Activated CD8-positive, alpha-beta memory T cell treated with anti-CD3 and anti-CD28 coated beads, Interleukin-2, amount 10 ng/mL, durations not matched to agents 7 days and 5 days (primary cell): ENCODE measurements around the gene ACOX3. TPM values are rescaled to one million over a fixed set of nuclear protein-coding genes. Genes with fewer than 3 reads are reported as not detected.
"Not testable (repeated sequence)": the region's sequence is repeated elsewhere in the genome, so short reads cannot be mapped to it uniquely, and the experiment has no call there.

Experiments used
- ATAC-seq: fragments of 150-1000 bp; cut with Tn5 transposase; one replicate; pipeline ENCODE4 v1.10.0; 2021; ENCODE audit warnings: moderate library complexity
- CTCF ChIA-PET: fragments of 350-600 bp; sonication (Branson Sonifier 250); formaldehyde crosslinking; loops from one replicate; lab custom pipeline; 2021; ENCODE audit warnings: antibody characterized with exemption; lab: Charles Lee
- DNase-seq: peaks from one replicate; pipeline ENCODE4 v3.0.0-alpha.2; 2020
- H3K27ac Mint-ChIP-seq: one replicate; pipeline ENCODE4 v1.8.0; 2021; ENCODE audit warnings: mild to moderate bottlenecking, mixed read lengths
- H3K27me3 Mint-ChIP-seq: one replicate; pipeline ENCODE4 v1.8.0; 2021; ENCODE audit warnings: mixed read lengths
- H3K36me3 Mint-ChIP-seq: one replicate; pipeline ENCODE4 v1.8.0; 2021; ENCODE audit warnings: mild to moderate bottlenecking, mixed read lengths
- H3K4me1 Mint-ChIP-seq: one replicate; pipeline ENCODE4 v1.8.0; 2021; ENCODE audit warnings: mixed read lengths
- H3K4me3 Mint-ChIP-seq: one replicate; pipeline ENCODE4 v1.8.0; 2021; ENCODE audit warnings: mild to moderate bottlenecking, moderate library complexity, mixed read lengths
- H3K9me3 Mint-ChIP-seq: one replicate; pipeline ENCODE4 v1.8.0; 2022; ENCODE audit warnings: low read depth, mixed read lengths
- total RNA-seq, 2 experiments: library from RNA; stranded (reverse); gene quantifications; one replicate each; pipeline ENCODE4 v1.2.3, GENCODE V29; 2021

The ACOX3 gene
- total RNA-seq, 2 experiments from 2014 or later, result 11.7 to 13.0 TPM

DNA sequence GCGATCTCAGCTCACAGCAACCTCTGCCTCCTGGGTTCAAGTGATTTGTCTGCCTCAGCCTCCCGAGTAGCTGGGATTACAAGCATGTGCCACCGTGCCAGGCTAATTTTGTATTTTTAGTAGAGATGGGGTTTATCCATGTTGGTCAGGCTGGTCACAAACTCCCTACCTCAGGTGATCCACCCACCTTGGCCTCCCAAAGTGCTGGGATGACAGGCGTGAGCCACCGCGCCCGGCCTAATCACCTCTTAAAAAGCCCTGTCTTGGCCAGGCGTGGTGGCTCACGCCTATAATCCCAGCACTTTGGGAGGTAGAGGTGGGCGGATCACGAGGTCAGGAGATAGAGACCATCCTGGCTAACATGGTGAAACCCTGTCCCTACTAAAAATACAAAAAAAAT lies 91.3 kb downstream of the ACOX3 start:
- ATAC-seq, H3K4me3 Mint-ChIP-seq, H3K27me3 Mint-ChIP-seq, H3K36me3 Mint-ChIP-seq, H3K4me1 Mint-ChIP-seq, H3K9me3 Mint-ChIP-seq, CTCF ChIA-PET, H3K27ac Mint-ChIP-seq, DNase-seq: not testable (repeated sequence)

DNA sequence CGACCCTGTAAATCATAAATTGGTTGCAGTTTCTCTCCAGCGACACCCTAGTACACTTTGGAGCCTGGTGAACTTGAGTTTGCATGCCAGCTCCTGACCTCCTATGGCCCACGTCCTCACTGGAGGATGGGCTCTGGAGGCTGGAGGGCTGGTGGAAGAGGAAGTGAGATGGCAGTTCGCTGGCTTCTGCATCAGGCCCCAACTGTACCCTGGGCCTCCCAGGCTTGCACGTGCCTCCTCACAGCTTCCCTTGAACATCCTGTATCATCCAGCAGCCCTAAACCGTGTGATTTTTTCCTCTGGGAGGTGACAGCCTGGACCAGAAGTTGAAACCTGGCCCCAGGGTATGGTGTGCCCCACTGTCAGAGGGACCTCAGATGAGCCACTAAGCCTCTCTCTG lies 92.5 kb downstream of the ACOX3 start:
- no peak for DNase-seq
- CTCF ChIA-PET, result no interaction called here
- Mint-ChIP-seq H3K27me3 (no peaks in the 10 kb centered on the region), H3K27ac (no peak overlapping the region), H3K4me1 (no peaks in the 10 kb centered on the region), H3K36me3 (no peaks in the 10 kb centered on the region), H3K9me3 (no peaks in the 10 kb centered on the region), H3K4me3 (no peak overlapping the region)
- ATAC-seq, result no peak

DNA sequence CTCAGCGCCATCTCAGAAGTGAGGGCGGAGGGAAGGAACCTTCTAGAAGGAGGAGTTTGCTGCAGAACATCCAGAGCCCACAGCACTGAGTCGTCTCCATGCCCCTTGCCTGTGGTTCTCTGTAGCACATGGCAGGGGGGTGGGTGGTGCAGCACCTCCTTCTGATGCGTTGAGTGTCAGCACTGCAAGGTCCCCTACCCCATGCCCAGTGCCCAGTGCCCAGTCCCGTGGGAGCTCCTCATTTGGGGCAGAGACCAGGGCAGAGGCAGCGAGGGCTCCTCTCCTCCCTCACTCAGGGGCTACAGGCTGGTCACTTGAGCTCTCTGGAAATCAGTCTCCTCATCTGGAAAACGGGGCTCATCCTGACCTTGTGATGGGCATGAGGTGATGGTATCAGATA lies 92.9 kb downstream of the ACOX3 start:
- Mint-ChIP-seq H3K4me1 (no peaks in the 10 kb centered on the region), H3K36me3 (no peaks in the 10 kb centered on the region), H3K9me3 (no peaks in the 10 kb centered on the region), H3K27ac (no peak overlapping the region), H3K27me3 (no peaks in the 10 kb centered on the region), H3K4me3 (no peak overlapping the region)
- no peak for DNase-seq
- CTCF ChIA-PET, result no interaction called here
- no peak for ATAC-seq

DNA sequence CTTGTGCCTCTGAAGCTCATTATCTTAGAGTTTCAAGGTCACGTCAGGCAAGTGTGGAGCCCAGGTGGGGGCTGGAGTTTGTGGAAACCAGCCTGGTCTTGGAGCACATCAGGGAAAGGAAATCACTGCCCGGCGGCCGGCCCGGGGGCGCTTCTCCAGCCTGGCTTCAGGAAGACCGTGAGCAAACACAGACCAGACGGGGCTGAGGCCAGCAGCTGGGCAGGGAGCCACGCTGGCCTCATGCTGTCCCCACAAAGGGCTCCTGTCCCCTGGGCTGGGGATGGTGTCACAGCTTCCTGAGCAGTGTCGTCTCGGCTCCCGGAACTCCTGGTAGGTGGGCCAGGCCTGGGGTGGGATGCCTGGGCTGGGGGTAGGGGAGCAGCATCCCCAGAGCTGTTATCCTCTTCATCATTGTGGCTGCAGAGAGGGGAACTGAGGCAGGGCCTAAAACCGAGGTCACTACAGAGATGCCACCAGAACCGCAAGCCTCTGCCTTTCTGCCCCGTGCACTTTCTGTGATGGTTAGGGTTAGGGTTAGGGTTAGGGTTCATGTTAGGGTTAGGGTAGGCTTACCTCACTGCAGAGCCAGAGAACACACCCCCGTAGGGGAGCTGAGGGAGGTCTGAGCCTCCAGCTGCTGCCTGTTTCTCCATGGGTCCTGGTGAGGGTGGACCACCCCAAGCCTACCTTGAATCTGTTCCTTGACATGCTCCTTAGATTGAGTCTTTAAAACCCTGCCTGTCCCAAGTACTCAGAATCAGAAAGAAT lies 93.5 kb downstream of the ACOX3 start:
- DNase-seq (no peak), ATAC-seq (no peak)
- no peak overlapping the region for H3K27ac Mint-ChIP-seq
- no peaks in the 10 kb centered on the region for H3K36me3 Mint-ChIP-seq
- no peaks in the 10 kb centered on the region for H3K4me1 Mint-ChIP-seq
- no peaks in the 10 kb centered on the region for H3K27me3 Mint-ChIP-seq
- H3K4me3 Mint-ChIP-seq, result no peak overlapping the region
- CTCF ChIA-PET, result no interaction called here
- no peaks in the 10 kb centered on the region for H3K9me3 Mint-ChIP-seq

DNA sequence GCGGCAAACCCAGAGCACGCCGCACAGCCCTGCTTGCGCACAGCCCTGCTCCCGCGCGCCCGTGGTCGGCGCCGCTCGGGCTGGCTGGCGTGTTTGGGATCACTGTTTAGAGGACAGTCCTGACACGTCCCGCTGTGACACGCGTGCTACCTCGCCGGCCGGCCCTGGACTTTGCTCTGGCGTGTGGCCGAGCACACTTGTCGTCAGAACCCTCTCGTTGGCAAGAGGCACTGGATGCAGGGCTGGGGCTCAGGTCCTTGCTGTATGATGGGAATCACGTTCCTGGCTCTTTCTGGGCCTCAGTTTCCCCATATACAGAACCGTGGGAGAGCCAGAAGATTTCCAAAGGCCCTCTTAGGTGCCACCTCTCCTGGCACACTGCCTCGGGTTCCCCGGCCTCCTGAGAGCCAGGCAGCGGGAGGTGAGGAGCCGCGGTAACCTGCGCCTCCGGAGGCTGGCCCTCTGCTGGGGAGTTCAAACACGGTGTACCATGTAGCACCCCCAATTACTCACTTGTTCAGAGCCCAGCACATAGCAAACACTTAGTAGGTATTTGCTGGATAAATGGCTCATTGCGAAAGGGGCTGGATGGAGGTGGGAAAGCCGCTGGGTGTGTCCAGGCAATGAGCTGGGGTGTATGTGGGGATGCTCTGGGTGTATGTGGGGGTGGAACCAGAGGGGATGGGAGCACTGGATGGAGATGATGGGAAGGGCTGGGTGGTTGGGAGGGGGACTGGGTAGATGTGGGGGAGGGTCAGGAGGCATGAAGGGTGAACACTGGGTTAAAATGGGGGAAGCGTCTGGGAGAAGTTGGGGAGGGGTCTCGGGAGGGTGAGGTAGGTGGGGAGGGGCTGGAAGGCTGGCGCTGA lies 94.3 kb downstream of the ACOX3 start:
- DNase-seq (no peak), ATAC-seq (no peak)
- no peak overlapping the region for H3K4me3 Mint-ChIP-seq
- H3K36me3 Mint-ChIP-seq, result no peaks in the 10 kb centered on the region
- H3K9me3 Mint-ChIP-seq, result no peaks in the 10 kb centered on the region
- H3K27ac Mint-ChIP-seq, result no peak overlapping the region
- H3K27me3 Mint-ChIP-seq, result no peaks in the 10 kb centered on the region
- no peaks in the 10 kb centered on the region for H3K4me1 Mint-ChIP-seq
- CTCF ChIA-PET, result no interaction called here

DNA sequence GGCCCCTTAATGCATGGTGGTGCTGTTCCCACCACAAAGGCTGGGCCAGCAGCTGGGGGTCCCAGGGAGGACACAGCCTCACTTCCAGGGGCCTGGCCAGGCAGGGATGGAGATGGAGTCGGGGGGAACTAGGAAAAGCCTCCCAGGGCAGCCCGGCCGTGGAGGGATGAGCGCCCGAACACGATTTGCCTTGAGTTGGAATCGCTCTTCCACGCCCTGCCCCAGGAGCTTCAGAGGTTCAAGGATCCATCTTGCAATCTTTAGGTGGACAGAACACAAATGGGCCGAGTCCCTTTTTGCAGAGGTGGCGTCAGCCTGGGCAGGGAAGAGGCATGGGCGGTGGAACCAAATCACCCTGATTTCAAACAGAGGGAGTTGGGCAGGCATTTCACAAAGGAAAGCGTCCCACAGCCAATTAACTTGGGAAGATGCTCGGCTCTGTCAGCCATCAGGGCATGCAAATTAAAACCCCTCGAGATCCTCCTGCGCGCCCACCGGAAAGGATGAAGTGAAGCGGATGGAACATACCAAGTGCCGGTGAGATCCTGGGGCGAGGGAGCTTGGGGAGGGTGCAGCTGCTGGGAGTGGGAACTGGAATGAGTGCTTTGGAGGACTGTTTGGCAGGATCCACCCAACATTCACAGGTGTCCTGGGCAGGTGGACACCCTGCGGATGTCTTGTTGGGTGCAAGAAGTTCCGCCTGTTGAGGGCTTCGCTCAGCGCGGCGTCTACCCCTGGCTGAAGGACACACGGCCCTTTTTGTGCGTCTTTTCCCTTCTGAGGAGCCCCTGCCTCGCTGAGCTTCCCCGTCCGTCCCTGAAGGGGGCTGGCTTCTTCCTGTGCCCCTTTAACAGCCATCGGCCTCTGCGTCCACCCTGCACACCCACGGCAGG lies 95.2 kb downstream of the ACOX3 start:
- Mint-ChIP-seq H3K27ac (no peak overlapping the region), H3K4me1 (no peaks in the 10 kb centered on the region), H3K4me3 (no peak overlapping the region), H3K36me3 (no peaks in the 10 kb centered on the region), H3K9me3 (no peaks in the 10 kb centered on the region), H3K27me3 (no peaks in the 10 kb centered on the region)
- no peak for DNase-seq
- CTCF ChIA-PET, result no interaction called here
- no peak for ATAC-seq

DNA sequence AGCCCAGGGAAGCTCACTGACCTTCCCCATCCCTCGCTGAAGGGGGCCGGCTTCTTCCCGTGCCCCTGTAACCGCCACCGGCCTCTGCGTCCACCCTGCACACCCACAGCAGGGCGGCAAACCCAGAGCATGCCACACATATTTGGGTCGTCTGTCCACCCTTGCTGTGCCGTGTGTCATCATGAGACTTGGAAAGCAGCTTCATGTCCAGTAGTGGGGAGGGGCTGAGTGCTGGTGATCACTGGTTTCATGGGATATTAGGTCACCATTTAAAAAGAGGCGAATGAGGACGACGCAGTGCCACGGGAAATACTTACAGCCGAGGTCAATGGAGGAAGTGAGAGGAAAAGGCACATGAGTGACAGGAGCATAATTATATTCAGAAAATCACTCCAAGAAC lies 96.1 kb downstream of the ACOX3 start:
- H3K4me3 Mint-ChIP-seq, result no peak overlapping the region
- H3K27ac Mint-ChIP-seq, result no peak overlapping the region
- no peaks in the 10 kb centered on the region for H3K4me1 Mint-ChIP-seq
- ATAC-seq (no peak), DNase-seq (no peak)
- no peaks in the 10 kb centered on the region for H3K36me3 Mint-ChIP-seq
- H3K27me3 Mint-ChIP-seq, result peaks cover 2% of the 10 kb centered on the region
- no peaks in the 10 kb centered on the region for H3K9me3 Mint-ChIP-seq
- CTCF ChIA-PET, result no interaction called here

DNA sequence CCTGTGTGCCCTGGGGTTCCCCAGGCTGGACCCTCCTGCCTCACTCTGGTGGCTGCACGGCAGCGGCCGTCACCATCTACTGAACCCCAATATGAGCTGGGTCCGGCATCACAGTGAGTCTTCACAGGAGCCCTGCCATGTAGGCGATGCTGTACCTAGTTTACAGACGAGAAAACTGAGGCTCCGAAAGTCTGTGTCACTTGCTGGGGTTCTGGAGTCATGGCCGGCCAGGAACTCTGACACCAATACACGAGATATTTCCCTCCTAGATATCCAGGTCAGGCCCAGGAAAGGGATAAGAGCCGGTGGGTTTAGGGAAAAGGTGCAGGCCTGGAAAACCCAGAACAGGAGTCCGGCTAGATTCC lies 96.6 kb downstream of the ACOX3 start:
- H3K36me3 Mint-ChIP-seq, result no peaks in the 10 kb centered on the region
- no peak for ATAC-seq
- no peak overlapping the region for H3K4me3 Mint-ChIP-seq
- DNase-seq, result no peak
- no peaks in the 10 kb centered on the region for H3K9me3 Mint-ChIP-seq
- no peaks in the 10 kb centered on the region for H3K4me1 Mint-ChIP-seq
- peaks cover 6% of the 10 kb centered on the region for H3K27me3 Mint-ChIP-seq
- no peak overlapping the region for H3K27ac Mint-ChIP-seq
- CTCF ChIA-PET, result no interaction called here

DNA sequence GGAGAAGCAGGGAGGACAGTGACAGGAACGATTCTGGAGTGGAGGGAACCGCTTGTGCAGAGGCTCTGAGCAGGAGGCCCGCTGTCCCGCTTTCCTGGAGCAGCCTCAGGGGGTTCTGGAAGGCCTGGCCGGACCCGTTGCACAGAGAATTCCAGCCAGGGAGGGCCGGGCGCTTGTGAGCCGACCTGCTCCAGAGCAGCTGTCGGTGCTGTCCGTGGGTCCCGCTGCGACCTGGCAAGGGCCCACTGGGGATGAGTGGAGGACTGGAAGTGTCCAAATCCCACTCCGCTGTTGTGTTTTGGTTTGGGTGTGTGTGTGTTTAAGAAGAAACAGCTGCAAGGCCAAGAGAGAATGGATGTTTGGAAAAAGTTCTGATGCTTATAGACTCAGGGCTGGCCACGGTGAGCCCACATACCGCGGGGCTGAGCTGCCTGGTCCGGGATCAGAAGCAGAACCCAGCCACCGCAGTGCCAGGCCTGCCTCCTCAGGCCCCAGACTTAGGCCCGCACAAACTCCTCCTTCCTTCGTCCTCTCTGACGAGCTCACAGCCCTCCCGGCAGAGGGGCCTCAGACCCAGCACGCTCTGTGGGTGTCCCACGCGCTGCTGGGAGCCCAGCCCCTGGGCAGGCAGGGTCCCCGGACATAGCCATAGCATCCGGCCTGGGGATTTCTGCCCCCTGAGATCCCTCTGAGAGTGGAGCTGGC lies 97.1 kb downstream of the ACOX3 start:
- Mint-ChIP-seq H3K4me3 (no peak overlapping the region), H3K4me1 (no peaks in the 10 kb centered on the region), H3K27ac (no peak overlapping the region), H3K36me3 (no peaks in the 10 kb centered on the region), H3K27me3 (peaks cover 6% of the 10 kb centered on the region), H3K9me3 (no peaks in the 10 kb centered on the region)
- CTCF ChIA-PET, result no interaction called here
- ATAC-seq (no peak), DNase-seq (no peak)

DNA sequence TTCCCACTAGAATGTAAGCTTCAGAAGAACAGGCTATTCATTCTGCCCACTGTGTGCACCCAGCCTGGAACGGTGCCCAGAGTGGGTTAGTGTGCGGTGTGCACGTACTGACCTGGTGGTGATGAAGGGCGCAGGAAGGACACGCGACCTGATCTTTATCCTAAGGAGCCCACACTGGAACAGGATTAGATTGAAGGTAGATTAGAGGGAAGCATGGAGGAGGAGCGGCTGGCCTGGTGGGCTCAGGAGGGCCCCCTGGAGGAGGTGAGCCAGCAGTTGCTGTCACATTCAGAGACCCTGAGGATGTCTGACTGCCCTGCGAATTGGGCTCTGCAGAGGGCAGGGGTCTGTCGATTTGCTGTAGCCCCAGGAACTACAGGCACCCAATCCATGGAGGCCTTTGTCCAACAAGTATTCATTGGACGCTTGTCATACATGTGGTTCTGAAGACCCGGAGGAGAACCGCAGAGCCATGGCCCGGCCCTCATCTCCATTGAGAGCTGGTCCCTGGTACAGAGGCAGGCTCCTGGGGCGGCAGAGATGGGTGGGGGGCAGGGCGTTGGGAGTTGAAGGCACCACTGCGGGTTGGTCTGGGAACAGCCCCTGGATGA lies 97.8 kb downstream of the ACOX3 start:
- Mint-ChIP-seq H3K4me1 (no peaks in the 10 kb centered on the region), H3K36me3 (no peaks in the 10 kb centered on the region), H3K27me3 (peaks cover 9% of the 10 kb centered on the region), H3K27ac (no peak overlapping the region), H3K9me3 (no peaks in the 10 kb centered on the region), H3K4me3 (no peak overlapping the region)
- CTCF ChIA-PET, result no interaction called here
- ATAC-seq, result no peak
- DNase-seq, result no peak

DNA sequence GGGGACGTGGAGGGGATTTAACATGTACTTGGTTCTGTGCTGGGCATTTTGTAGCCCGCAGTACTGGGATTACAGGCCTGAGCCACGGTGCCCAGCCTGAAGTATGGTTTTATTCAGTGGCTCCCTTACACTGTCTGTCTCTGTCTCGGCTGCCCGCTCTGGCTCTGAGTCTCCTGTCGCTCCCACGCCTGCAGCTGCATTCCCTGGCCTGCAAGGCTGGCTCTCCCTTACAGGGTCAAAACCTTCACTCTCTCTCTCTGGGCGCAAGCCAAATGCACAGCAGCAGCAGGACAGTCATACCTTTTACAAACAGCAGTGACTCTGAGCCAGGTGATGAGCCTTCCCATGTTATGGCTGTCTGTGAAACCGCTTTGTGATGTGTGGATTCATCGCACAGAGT lies 98.8 kb downstream of the ACOX3 start:
- peaks cover 9% of the 10 kb centered on the region for H3K27me3 Mint-ChIP-seq
- no peaks in the 10 kb centered on the region for H3K36me3 Mint-ChIP-seq

DNA sequence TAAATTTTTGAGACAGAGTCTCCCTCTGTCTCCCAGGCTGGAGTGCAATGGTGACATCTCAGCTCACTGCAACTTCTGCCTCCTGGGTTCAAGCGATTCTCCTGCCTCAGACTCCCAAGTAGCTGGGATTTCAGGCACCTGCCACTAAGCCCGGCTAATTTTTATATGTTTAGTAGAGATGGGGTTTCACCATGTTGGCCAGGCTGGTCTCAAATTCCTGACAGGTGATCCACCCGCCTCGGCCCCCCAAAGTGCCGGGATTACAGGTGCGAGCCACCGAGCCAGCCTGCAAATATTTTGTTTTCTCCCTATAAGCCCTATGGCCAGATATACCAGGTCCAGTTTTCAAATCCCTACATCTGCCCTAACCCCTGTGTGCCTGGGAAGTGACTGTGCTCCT lies 99.2 kb downstream of the ACOX3 start:
- CTCF ChIA-PET, H3K4me1 Mint-ChIP-seq, H3K36me3 Mint-ChIP-seq, H3K27ac Mint-ChIP-seq, H3K9me3 Mint-ChIP-seq, ATAC-seq, H3K4me3 Mint-ChIP-seq, H3K27me3 Mint-ChIP-seq, DNase-seq: not testable (repeated sequence)

More for the DNA sequence above, 98.8 kb downstream of the ACOX3 start:
- CTCF ChIA-PET, result no interaction called here
- Mint-ChIP-seq H3K4me1 (no peaks in the 10 kb centered on the region), H3K9me3 (no peaks in the 10 kb centered on the region), H3K4me3 (no peak overlapping the region), H3K27ac (no peak overlapping the region)
- ATAC-seq, result no peak
- DNase-seq, result no peak
